ENCODE data around the gene MBD5.

Gene MBD5

GRCh38 chr2:148299616-148300015, 278.7 kb downstream of the MBD5 start:
- DNase-seq (ENCODE audit: low read depth in 2 of 3, low spot score in 2 of 3), result no peak

DNA sequence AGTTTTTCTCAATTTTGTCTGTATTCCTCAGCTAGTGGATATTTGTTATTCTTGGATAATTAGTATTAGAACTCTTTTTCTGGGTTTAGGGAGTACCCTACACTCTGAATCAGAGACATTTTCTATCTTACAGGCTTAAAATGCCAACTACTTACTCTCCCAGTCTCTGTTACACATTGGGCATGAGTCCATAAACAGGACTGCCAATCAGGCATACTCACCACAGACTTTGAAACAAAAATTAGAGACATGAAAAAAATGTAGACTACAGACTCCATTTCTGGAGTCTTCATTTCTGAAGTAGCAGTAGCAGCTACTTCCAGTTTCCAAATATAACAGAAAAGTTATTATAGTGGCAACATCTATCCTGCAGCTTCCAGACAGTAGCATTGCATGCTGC, 279.7 kb downstream of the MBD5 start:
- DNase-seq (ENCODE audit: low read depth in 2 of 3, low spot score in 2 of 3), result no peak

DNA sequence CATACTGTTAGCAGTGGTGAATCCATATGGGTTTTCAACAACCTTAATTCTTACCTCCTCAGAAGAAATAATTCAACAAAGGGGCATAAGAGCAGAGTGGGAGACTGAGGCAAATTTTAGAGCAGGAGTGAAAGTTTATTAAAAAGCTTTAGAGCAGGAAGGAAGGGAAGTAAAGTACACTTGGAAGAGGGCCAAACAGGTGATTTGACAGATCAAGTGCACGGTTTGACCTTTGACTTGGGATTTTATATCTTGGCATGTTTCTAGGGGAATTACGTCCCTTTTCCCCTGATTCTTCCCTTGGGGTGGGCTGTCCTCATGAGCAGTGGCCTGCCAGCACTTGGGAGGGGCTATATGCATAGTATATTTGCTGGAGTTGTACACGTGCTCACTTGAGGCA, 280.5 kb downstream of the MBD5 start:
- DNase-seq (ENCODE audit: low read depth in 2 of 3, low spot score in 2 of 3), result no peak

- no peak for DNase-seq (ENCODE audit: low read depth in 2 of 3, low spot score in 2 of 3)
Observed at GRCh38 chr2:148302526-148302925, 281.6 kb downstream of the MBD5 start.

GRCh38 chr2:148303161-148303560, 282.3 kb downstream of the MBD5 start:
- DNase-seq (ENCODE audit: low read depth in 2 of 3, low spot score in 2 of 3), result no peak

GRCh38 chr2:148305476-148305875, 284.6 kb downstream of the MBD5 start:
- DNase-seq (ENCODE audit: low read depth in 2 of 3, low spot score in 2 of 3), result no peak

- DNase-seq (ENCODE audit: low read depth in 2 of 3, low spot score in 2 of 3), result no peak
Observed at GRCh38 chr2:148306027-148306426, 285.1 kb downstream of the MBD5 start.

GRCh38 chr2:148317598-148317997, 296.7 kb downstream of the MBD5 start:
- no peak for DNase-seq (ENCODE audit: low read depth in 2 of 3, low spot score in 2 of 3)

- no peak for DNase-seq (ENCODE audit: low read depth in 2 of 3, low spot score in 2 of 3)
Observed at GRCh38 chr2:148338541-148338940, 317.6 kb downstream of the MBD5 start.

DNA sequence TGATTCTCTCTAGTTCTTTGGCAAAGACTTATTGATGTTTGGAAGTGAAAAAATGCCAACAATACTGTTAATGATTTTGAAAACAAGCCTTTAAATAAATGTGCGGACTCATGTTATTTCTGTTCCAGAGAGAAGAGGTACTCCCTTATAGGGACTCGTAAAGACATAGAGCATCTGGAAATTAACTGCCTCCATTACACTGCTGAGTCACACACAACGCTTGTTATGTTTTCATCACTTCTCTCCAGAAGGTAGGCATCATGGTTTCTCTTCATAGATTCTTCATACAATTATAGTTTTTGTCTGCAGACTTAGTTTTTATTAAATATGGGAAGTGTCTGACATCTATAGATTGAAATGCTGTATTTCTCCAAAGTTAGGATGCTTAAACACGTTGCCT, 321.2 kb downstream of the MBD5 start:
- no peak for DNase-seq (ENCODE audit: low read depth in 2 of 3, low spot score in 2 of 3)

DNA sequence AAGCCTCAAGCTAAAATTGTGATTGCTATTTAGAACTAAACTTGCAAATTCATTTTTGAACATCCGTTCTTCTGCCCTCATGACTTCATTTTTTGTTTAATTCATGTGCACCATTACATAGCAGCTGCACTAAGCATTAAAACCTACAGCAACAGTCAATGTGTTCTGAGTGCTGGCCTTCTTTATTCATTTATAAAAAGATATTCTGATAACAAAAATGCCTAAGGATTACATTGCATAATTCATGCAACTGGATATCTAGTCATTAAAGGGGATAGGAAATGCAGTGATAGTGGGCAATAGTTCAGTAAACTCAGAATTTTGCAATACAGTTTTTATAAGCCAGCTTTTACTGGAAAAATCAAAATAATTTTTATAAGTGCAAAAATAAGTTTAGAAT, 329.3 kb downstream of the MBD5 start:
- no peak for DNase-seq (ENCODE audit: low read depth in 2 of 3, low spot score in 2 of 3)

DNA sequence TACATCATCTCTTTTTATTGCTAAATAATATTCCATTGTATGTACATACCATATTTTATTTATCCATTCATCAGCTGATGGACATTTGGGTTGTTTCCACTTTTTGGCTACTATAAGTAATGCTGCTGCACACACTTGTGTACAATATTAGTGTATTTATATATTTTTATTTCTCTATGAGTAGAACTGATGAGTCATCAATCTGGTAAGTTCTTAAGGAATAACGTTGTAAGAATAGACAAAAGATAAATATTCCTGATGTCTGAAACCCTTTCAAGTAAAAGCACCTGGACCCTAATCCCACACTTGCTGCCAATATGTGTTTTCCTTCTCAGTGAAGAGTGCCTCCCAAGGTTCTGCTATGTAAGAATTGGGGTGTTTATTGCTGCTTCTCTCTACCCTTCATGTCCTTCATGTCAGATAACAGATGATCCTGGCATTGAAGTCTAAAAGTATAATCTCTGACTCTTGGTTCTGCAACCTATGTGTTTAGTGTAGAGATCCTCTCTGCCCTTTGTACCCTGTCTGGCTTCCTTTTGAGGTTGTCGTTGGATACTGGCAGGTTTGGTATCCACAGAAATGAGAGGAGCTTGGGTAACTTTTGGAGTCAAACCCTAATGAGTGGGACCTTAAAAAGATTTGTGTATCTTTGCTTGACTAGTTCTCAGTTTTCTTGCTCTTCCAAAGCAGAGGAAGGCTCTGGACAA, 330.7 kb downstream of the MBD5 start:
- no peak for DNase-seq (ENCODE audit: low read depth in 2 of 3, low spot score in 2 of 3)

DNA sequence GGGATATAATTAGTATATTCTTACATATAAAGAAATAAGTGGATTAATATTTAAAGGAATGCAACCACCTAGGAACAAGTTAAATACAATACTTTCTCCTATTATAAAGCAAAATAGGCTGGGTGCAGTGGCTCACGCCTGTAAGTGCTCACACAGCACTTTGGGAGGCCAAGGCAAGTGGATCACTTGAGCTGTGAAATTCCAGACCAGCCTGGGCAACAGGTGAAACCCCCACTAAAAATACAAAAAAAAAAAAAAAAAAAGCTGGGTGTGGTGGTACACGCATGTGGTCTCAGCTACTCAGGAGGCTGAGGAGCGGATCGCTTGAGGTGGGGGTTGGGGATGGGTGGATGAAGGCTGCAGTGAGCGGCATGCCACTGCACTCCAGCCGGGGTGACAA, 337.5 kb downstream of the MBD5 start:
- DNase-seq (ENCODE audit: low read depth in 2 of 3, low spot score in 2 of 3), result no peak

GRCh38 chr2:148360662-148361061, 339.8 kb downstream of the MBD5 start:
- DNase-seq (ENCODE audit: low read depth in 2 of 3, low spot score in 2 of 3), result no peak

GRCh38 chr2:148362144-148362796, 341.4 kb downstream of the MBD5 start:
- no peak for DNase-seq (ENCODE audit: low read depth in 2 of 3, low spot score in 2 of 3)

DNA sequence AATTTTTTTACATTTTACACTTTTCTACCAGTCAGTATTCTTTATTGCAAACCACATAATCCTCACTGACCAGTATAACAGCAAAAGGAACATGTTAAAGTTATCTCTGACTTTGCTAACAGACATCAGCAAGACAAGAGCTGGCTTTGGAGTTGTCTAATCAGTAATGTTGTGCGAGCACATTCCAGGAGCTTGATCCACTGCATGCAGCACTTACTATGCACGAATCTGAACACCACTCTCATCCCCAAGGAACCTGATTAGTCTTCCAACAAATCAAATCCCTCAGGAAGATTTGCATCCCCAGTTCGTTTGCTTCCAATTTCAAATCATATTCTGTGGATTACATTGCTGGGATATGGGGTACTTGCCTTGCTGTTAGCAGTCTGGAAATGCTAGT, 354.3 kb downstream of the MBD5 start:
- no peak for DNase-seq (ENCODE audit: low read depth in 2 of 3, low spot score in 2 of 3)

DNA sequence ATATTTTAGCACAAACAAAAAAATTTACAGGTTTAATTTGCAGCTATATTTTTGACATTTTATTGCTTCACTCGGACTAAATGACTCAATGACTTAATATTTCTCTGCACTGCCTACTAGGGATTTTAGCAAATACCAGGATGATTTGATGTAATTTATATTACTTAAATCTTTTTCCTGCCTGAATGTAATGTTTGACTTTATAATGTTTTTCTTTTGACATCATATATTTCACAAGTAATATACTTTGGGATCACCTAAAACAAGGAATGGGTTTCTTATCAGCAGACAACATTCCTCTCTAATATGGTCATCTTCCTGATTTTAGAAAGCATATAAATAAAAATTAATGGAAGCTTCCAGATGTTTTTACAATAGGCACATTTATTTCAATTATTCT, 370.4 kb downstream of the MBD5 start:
- no peak for DNase-seq (ENCODE audit: low read depth in 2 of 3, low spot score in 2 of 3)

- DNase-seq (ENCODE audit: low read depth in 2 of 3, low spot score in 2 of 3), result no peak
Observed at GRCh38 chr2:148402786-148403185, 381.9 kb downstream of the MBD5 start.

DNA sequence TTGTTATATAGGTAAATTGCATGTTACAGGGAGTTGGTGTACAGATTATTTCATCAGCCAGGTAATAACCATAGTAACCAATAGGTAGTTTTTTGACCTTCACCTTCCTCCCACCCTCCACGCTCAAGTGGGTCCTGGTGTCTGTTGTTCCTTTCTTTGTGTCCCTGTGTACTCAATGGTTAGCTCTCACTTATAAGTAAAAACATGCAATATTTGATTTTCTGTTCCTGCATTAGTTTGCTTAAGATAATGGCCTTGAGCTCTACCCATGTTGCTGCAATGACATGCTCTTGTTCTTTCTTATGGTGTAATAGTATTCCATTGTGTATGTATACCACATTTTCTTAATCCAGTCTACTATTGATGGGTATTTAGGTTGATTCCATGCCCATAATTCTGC, 390.0 kb downstream of the MBD5 start:
- no peak for DNase-seq (ENCODE audit: low read depth in 2 of 3, low spot score in 2 of 3)

DNA sequence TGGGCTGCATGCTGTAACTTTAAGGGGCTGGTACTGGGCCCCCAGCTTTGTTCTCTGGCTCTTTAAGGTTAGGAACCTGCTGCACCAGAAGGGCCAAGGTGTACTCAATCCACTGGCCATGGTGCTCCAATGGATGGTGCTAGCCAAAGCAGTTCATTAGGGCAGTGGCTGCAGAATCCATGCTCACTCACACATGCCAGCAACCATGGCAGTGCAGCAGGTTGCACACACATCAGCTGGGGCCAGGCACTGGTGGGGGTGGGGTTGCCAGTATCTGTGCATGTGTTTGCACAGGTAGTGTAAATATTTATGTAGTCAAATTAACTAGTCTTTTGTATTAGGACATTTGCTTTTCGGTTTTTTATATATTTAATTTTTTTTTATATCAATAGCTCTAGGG, 395.4 kb downstream of the MBD5 start:
- DNase-seq (ENCODE audit: low read depth in 2 of 3, low spot score in 2 of 3), result no peak

- no peak for DNase-seq (ENCODE audit: low read depth in 2 of 3, low spot score in 2 of 3)
Observed at GRCh38 chr2:148430101-148430500, 409.2 kb downstream of the MBD5 start.

DNA sequence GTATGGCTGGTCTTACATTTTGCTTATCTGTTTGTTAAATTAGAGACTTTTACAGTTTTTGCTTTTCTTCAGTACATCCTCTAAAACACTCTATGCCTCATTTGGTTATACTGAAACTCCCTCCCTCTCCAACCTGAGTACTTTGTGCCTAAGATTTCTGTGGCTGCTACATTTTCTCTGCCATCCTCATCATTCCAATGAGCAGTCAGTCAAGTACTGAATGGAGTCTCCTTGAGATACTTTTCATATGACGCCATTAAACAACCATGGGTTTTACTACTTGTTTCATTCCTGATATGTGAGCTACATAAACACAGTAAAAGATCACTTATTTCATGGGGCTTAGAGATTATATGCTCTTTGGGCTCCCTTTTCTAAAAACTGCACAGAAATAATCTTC, 427.0 kb downstream of the MBD5 start:
- no peak for DNase-seq (ENCODE audit: low read depth in 2 of 3, low spot score in 2 of 3)

GRCh38 chr2:148450531-148450930, 429.6 kb downstream of the MBD5 start:
- DNase-seq (ENCODE audit: low read depth in 2 of 3, low spot score in 2 of 3), result no peak
